GM19395 (cell line): Measurements from ENCODE around the gene SELENOO.
"Not testable (repeated sequence)": the region's sequence is repeated elsewhere in the genome, so short reads cannot be mapped to it uniquely, and the experiment has no call there.

Experiments used
- ATAC-seq: cut with Tn5 transposase; IDR thresholded peaks from one replicate; pipeline ENCODE4 v1.9.1; 2021; ENCODE audit warnings: mild to moderate bottlenecking, moderate library complexity; ENCODE audit not compliant: unreplicated experiment

SELENOO gene

GRCh38 chr22:50198624-50199017 is 2.2 kb upstream of the SELENOO start:
- ATAC-seq, result no peak

GRCh38 chr22:50199251-50199721 is 1.5 kb upstream of the SELENOO start:
- no peak for ATAC-seq

GRCh38 chr22:50199829-50200460 is 866 bp upstream of the SELENOO start:
- ATAC-seq, result peak; percentile 17

- peak; percentile 21 for ATAC-seq
Observed at GRCh38 chr22:50201191-50202129, 649 bp downstream of the SELENOO start.

- no peak for ATAC-seq
Observed at GRCh38 chr22:50202130-50202666, 1.4 kb downstream of the SELENOO start.

- no peak for ATAC-seq
Observed at GRCh38 chr22:50203288-50203687, 2.5 kb downstream of the SELENOO start.

GRCh38 chr22:50204571-50204970 is 3.8 kb downstream of the SELENOO start:
- ATAC-seq, result no peak

- not testable (repeated sequence) for ATAC-seq
Observed at GRCh38 chr22:50204998-50205397, 4.2 kb downstream of the SELENOO start.

GRCh38 chr22:50205781-50206569 is 5.2 kb downstream of the SELENOO start:
- ATAC-seq, result no peak

GRCh38 chr22:50206599-50206998 is 5.8 kb downstream of the SELENOO start:
- no peak for ATAC-seq

- ATAC-seq, result no peak
Observed at GRCh38 chr22:50207383-50208140, 6.8 kb downstream of the SELENOO start.

- ATAC-seq, result no peak
Observed at GRCh38 chr22:50208430-50208938, 7.7 kb downstream of the SELENOO start.

GRCh38 chr22:50208939-50209892 is 8.4 kb downstream of the SELENOO start:
- ATAC-seq, result no peak

GRCh38 chr22:50209893-50210292 is 9.1 kb downstream of the SELENOO start:
- ATAC-seq, result no peak

GRCh38 chr22:50210378-50211139 is 9.7 kb downstream of the SELENOO start:
- no peak for ATAC-seq

GRCh38 chr22:50211147-50211546 is 10.3 kb downstream of the SELENOO start:
- no peak for ATAC-seq

- ATAC-seq, result no peak
Observed at GRCh38 chr22:50213263-50213662, 12.5 kb downstream of the SELENOO start.
